ENCODE results near the gene PCNX2.

PCNX2 gene

DNA sequence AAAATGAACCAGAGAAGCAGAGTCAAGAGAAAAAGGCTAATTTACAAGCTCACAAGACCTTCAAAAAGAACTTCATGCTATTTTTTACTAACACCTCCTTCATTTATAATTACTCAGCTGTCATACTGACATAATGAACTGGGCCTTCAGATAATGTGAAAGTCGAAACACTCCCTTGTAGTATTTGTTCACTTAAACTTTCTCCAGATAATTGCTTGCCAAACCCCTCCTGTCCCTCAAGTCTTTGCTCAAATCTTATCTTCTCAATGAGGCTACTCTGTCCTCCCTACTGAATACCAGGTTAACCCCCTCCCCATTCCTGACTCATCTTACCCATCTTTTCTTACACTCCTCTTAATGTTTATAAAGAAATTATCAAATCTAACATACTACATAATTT, 20.9 kb upstream of the PCNX2 start:
- DNase-seq: no peak

DNA sequence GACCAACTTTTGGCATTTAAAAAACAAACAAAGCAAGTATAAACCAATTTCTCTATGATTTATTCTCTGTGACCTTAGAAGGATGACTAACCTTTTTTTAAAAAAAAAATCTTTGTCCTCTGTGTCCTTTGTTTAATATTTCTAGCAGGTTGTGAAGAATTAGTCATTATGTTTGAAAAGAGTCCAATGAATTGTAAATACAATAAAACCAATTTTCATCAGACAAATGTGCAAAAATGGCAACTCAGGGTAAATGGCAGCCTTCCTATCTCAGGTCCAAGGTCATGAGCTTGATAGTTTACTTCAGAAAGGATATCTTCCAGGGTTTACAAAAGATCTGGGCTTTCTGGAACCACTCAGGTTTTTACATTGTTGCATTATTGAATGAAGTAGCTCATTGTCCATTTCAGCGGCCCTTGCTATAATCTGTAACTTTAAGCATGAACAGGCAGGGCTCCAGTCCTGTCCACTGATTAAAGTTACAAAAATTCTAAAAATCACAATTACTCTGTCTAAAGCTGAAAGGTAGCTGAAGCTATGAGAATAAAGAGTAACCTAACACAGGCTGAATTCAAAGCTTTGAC, 20.3 kb upstream of the PCNX2 start:
- DNase-seq: no peak

DNA sequence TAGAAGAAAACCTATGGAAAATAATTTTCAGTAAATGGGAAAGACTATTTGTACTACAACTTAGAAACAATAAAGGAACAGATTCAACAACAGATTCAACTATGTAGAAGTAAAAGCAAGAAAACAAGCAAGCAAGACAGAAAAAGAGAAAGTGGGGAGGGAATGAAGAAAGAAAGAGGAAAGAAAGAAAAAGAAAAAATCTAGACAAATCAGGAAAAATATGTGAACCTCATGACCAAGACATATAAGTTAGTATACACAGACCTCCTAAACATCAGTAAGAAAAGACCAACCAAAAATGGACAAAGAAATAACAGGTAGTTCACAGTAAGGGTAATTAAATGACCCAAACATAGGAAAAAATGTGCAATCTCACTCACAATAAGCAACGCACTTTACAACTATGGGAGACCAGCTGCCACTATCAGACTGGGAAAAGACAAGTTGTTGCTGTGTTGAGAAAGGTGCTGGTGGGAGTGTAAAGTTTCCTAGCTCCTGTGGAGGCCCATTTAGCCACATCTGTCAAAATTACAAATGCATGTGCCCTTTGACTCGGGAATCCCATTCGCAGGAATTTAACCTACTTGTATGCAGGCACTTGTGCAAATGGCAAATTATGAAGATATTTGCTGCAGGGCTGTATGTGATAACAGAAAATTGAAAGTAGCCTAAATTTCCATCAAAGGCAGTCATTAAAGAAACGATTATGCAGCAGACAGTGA, 18.1 kb upstream of the PCNX2 start:
- no peak for DNase-seq

DNA sequence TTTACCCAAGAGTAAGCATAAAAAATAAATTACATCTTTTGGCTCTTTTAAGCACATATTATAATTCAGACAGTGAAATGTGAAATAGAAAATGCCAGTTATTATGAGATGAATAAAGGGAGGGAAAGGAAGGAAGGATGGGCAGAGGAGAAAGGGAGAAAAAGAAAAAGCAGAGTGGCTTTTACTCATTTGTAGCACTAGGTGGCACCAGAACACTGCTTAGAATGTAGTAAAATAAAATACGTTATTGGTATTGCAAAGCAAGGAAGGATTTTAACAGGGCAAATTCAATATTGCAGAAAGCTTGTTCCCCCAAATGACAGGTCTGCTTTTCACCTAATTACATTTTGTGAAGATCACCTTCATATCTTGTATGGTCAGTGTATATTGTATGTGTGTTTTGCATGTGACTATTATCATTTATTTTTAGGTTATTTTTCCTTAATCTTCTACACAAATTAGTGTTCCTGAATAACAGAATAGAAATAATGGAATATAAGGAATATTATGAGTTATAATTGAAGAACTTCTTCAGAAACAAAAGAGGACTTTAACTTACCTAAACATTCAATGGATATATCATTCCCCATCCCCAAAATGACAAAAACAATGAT, 9.1 kb upstream of the PCNX2 start:
- no peak for DNase-seq

DNA sequence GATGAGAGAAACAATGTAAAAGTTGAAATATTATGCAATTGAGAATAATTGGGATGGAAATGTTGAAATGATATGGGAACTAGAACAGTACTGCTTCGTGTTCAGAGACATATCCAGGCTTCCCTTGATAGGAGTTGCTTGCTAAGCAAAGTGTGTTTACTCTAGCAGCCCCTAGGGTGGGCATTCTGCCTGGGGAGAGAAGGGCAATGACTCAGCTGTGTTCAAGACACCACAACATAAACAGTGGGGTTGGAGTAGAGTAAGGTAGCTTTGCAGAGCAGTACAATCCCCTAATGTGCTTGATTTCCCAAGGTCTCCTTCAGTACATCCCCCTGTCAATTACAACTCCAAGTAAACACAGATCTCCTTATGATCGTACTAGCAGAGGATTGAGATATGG, 4.8 kb upstream of the PCNX2 start:
- DNase-seq: no peak

DNA sequence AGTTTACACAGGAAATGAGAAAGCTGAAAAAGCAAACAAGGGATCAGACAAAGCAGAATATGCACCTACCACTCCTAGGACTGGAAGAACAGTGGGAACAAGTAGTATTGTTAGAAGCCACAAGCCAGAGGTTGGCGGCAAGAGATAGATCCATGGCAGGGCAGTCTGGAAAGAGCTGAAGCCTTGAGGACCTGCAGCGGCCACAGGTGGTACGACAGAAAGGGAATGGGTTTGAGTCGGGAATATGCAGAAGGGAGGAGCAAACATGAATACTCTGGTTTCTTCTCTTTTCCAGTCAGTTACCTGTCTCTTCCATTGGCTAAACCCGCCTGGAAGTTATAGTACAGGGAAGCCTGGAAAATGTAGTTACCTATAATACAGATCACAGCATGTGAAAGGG, 3.9 kb upstream of the PCNX2 start:
- DNase-seq: peak; percentile 45

DNA sequence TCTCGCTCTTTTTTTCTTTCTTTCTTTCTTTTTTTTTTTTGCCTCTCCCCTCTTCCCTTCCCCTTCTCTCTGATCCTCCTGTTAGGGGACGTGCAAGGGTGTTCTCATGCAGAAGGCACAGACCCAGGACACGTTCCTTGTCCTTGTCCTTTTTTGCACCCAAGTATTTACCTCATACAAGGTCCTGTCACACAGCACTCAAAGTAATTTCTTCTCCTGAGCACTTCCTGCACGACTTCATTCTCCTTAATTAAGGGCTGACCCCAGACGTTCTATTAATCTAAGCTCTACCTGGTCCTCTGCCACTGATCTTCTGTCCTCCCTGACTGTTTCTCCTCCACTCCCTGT, 424 bp upstream of the PCNX2 start:
- DNase-seq: no peak

DNA sequence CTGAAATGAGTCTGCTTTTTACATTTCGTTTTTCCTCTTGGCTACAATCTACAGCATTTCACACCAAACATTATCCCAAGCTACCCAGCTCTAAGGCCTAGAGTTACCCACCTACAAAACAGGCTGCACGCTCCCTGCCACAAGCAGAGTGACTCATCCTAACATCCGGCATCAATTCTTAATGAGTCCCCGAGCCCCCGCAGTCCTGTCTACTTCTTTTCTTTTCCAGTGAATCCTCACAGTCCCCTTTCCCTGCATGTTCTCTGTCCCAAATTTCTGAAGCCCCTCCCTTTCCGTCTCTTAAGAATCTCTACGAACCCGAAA, 650 bp downstream of the PCNX2 start:
- no peak for DNase-seq

DNA sequence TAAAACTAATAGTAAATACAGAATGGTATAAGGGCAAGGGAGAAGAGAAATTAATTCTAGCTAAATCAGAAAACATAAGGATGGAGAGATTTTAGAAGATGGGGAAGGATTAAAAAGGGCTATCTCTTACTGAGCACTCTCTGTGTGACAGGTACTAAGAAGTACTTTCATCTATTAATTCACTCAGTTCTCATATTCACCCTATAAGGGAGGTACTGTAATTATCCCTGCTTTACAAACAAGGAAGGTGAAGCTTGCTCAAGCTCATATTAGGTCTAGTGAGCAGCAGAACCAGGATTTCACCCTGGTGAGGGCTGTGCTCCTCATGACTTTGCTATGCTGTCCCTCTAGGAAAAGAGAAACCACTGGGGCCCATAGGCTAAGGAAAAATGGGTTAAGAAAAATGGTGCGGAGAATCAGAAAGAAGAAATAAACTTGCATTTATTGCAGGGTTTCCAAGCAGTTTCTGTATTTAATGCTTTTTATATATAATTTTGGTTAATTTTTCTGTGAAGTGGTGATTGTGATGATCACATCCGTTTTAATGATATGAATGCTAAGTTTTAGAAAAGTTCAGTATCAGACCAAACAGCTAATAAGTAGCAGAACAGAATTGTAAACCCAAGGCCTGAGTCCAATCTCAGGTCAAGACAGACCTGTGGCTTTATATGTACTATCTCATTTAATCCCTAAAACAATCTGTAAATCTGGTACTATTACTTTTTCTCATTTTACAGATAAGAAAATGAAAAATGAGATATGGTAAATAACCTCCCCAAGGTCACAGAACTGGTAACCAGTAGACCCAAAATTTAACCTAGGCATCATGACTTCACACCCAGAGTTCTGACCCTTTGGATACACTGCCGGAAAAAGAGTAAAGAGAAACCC, 1.7 kb downstream of the PCNX2 start:
- DNase-seq: no peak

DNA sequence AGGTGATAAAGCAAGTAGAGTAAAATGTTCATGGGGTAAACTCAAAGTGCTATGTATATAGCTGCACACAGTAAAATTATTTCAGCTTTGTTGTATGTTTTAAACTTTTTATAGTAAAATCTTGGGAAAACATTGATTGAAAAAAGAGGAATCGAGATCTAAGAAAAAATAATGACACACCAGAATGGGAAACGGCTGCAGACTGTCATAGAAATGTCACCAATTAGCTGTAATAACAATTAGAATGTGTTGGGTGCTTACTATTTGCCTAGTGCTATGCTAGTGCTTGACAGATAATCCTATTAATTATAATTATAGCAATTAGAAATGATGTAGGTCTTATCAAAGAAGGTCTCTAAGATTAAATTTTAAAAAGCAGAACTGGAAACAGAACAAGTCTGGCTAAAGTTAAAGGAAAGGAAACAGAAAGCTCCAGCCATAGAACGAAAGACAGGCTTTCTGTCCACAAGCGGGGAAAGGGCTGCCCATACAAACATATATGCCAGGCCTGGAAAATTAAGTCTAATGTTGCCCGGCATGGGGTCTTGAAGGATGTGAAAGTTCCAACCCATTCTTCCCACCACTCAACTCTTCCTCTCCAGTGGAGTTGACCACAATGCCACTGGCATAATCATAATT, 5.0 kb downstream of the PCNX2 start:
- DNase-seq: no peak

DNA sequence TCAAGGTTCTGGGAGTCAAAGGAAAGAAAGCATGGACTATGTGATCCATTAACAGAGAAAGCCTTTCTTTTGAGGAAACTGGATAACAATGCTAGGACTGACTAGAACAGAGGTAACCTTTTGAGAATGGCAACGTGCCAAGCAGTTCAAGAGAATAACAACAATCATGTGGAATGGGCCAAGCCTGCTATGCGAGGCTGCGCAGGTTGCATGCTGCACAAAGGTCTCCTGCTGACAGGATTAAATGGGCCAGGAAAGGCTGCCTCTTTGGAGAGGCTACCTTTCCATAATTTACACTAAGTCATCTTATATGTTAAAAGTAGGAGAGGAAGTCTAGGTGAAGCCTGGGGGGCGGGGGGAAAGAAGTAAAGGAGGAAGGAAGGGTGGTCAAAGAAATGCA, 5.8 kb downstream of the PCNX2 start:
- peak; percentile 43 for DNase-seq

DNA sequence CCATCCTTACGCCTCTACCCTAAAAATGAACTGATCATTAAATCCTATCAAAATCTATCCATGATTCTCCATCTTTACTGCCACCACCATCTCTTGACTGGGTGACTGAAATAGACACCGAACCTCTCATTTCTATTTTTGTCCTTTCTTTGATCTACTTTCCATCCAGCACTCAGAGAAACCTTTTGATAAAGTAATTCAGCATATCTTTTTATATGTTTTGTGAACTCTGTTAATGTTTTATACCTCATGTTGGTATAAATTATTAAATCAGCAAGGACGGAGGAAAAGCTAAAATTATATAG, 13.0 kb downstream of the PCNX2 start:
- no peak for DNase-seq

DNA sequence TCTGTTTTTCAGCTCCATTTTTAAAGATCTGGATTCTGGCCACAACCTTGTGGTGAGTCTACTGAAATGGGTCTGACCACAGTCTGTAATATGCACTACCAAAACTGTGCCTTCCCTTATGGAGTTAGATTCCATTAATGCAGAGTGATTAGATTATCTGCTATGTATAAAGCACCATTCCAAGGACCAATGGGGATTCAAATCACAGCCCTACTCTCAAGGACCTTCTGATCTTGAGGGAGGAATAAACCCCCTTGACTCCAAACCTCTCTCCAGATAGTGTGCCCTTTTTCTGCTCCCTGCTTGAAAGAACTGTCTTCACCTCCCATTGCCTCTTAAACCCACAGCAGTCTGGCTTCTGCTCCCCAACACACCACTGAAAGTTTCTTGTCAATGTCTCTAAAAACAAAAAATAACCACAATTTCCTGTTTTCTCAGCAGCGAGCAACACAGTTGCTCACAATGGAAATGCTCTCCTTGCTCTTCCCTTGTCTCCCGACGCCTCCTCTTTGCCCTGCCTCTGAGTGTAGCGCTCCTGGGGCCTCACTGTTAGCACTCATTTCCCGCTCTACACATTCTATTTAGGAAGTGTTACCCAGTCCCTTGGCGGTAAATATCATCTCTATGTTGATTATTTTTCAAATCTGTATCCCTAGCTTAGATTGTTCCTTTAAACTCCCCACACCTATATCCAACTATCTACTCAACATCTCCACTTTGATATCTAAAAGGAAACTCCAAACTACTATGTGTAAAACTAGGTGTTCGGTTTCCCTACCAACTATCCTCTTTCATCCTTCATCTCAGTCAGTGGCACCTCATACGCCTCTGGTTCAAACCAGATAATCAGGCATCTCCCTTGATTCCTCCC, 13.6 kb downstream of the PCNX2 start:
- no peak for DNase-seq

DNA sequence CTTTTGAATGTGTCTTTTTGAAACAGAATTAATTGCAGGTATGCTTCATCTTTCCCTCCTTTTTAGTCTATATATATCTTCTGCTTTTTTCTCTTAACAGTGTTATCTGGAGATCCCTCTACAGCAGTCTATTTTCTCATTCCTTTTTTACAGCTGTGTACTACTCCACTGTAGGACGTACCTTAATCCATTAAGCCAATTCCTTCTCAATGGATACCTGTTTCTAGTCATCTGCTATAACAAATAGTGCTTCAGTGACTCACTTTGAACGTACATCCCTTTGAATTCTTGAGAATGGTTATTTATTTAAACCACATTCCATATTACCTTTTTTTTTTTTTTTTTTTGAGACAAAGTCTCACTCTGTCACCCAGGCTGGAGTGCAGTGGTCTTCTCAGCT, 15.6 kb downstream of the PCNX2 start:
- no peak for DNase-seq

DNA sequence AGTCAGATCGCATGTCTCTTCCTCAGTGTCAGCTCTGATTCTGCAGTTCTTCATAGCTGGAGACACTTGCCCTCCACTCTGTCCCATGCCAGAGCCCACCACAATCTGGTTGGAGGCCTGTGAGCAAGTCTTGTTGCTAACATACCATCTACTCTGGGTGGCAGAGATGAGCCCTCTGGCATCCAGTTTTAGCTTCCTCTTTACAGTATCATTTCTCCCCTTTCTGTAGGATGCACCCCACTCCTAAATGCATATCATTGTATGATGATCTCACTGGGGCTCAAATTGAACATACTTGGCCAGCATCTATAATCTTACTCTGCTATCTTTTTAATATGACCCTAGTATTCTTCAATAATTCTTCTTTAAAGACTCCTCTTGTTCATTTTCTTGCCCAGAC, 16.9 kb downstream of the PCNX2 start:
- DNase-seq: no peak

DNA sequence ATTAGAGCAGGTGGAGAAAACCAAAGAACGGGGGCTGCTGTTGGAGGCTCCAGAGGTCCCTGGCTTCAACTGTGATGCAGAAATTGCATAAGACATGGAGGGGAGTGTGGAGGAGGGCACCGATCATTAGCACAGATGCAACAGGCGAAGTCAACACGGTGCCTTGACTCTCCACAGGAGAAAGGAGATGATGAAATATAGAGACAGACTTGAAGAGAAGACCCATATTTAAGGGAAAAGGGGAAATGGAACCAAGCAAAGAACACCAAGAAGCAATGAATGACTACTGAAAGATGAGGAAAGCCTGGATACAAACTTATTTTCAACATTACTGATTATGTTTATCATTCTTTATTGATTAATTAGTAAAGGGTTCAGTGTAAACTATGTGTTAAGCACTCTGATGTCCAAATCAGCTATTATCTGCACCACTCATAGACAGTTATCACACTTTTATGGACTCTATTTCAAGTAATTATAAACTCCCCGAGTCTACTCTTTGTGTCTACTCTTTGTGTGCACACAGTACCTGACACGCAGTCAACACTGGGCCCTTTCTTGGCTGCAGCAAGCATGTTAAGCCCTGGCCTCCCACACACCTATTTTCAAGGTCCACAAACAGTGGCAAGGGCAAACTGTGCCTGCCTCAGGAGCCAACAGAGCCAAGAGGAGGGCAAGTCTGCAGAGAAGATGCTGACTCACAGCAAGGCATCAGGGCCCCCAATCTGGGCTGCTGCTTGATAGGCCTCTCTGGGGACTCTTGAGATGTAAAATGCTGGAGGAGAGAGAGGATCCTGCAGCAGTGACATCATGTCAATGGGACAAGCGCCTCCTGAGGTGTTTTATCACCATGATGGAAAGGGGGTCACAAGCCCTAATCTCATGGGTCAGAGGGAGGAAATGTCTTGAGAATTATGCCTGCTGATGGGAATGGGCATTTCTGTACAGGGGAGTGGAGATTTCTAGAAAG, 17.6 kb downstream of the PCNX2 start:
- no peak for DNase-seq

DNA sequence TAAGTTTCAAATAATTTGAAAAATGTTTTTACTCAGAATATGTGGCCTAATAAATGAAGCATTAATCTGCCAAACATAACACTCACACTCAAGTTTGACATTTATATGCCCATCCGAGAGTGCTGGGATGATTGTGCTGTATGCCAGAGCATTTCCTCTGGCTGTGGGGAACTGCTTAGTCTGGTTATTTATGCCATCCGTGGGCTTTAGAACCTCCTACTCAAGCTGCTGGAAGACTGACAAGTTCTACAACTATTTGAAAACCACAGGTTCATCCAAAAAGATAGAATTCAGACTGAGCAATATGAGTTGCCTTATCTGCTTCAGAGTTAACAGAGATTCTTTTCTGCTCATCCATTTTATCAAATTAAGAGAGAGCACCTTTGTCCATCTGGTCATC, 25.9 kb downstream of the PCNX2 start:
- no peak for DNase-seq

DNA sequence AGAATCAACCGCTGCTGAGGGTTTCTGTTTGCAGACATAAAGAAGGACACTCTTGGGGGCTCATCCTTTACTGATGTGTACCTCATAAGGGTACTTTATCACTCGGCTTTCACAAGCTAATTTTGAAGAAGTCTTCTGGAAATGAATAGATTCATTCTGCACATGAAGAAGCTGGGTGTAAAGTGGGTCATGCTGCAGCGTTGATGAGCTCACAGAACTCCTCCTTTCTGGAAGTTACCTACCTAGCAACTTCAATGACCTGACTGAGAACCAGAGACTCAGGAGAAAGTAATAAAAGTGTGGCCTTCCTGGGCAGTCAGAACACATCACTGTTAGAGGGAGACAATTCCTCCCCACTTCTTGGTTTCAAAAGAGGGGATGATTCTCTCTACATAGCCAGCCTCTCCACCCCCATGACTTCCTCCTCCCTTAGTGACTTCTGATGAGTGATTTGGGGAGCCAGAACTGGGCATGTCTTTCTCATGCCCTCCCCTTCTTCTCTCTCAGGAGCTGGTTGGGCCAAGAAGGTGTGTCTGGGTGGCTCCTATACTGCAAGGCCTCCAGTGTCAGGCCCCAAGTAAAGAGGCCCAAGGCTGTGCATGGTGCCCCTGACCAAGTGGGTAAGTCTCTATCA, 27.0 kb downstream of the PCNX2 start:
- DNase-seq: no peak

DNA sequence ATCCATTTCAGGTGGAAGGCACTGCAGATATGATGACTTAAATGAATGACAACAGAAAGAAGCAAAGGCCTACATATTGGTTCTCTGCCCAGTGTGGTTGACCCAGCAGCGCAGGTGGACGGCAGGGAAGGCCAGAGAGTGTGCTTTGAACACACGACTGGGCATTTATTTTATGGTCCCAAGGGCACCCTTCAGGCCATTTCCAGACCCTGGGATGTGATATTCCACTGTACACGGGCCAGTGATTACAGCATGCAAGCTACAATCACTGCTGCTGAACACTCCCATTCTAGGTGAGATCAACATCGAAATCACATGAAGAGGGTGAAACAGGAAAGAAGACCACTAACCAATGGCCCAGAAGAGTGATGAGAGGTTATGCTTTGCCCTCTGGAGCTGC, 33.8 kb downstream of the PCNX2 start:
- no peak for DNase-seq

DNA sequence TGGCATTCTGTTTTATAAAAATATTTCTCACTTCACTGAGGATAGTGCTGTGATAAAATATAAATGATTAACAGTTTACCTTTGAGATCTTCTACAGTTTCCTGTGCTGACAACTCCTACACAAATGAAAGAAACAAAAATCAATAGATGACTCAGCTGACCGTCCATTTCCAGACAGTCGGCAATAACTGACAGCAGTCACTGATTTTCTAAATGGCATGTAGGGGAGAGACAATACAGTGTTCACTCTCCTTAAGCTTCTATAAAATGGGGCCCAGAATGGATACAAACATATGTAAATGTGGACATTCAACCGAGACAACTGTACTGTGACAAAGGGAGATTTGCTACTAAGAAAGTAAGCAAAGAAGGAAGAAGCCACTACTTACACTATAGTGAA, 34.3 kb downstream of the PCNX2 start:
- no peak for DNase-seq

DNA sequence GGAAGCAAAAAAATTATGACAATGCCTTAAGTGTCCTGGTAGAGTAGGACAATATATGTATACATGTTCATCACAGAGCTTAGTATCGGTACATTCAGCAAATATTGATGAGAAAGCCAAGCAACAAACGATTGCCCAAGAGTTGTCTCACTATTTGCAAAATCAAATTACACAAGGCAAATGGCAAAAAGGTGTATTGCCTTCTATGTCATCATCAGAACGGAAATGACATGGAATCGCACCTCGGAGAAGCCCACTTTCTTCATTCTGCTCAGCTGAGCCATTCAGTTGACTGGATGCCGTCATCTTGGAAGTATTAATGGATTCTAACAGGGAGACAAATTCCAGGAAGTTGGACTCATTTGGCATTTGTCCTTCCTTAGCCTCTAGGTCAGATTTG, 37.7 kb downstream of the PCNX2 start:
- no peak for DNase-seq

Measured in NCI-H510A (cell line).